HG03108 (cell line): ENCODE measurements around the gene BRAF.
"Not testable (repeated sequence)": the region's sequence is repeated elsewhere in the genome, so short reads cannot be mapped to it uniquely, and the experiment has no call there.

ENCODE experiments used
- ATAC-seq: cut with Tn5 transposase; IDR thresholded peaks from one replicate; pipeline ENCODE4 v1.9.1; 2021; ENCODE audit warnings: moderate library complexity; ENCODE audit not compliant: unreplicated experiment

BRAF gene

GRCh38 chr7:140774371-140774770 lies 150.4 kb downstream of the BRAF start:
- ATAC-seq: no peak

- no peak for ATAC-seq
Observed at GRCh38 chr7:140773104-140773503, 151.6 kb downstream of the BRAF start.

GRCh38 chr7:140771826-140772225 lies 152.9 kb downstream of the BRAF start:
- no peak for ATAC-seq

- ATAC-seq: no peak
Observed at GRCh38 chr7:140769852-140770251, 154.9 kb downstream of the BRAF start.

- no peak for ATAC-seq
Observed at GRCh38 chr7:140767418-140767817, 157.3 kb downstream of the BRAF start.

GRCh38 chr7:140765441-140765840 lies 159.3 kb downstream of the BRAF start:
- ATAC-seq: not testable (repeated sequence)

- ATAC-seq: not testable (repeated sequence)
Observed at GRCh38 chr7:140763166-140763565, 161.6 kb downstream of the BRAF start.

- ATAC-seq: not testable (repeated sequence)
Observed at GRCh38 chr7:140761375-140761774, 163.4 kb downstream of the BRAF start.

GRCh38 chr7:140754506-140754905 lies 170.2 kb downstream of the BRAF start:
- ATAC-seq: no peak

- no peak for ATAC-seq
Observed at GRCh38 chr7:140752533-140752932, 172.2 kb downstream of the BRAF start.

GRCh38 chr7:140746751-140747150 lies 178.0 kb downstream of the BRAF start:
- ATAC-seq: no peak

- no peak for ATAC-seq
Observed at GRCh38 chr7:140745266-140746058, 179.3 kb downstream of the BRAF start.

GRCh38 chr7:140744005-140744404 lies 180.7 kb downstream of the BRAF start:
- no peak for ATAC-seq

- not testable (repeated sequence) for ATAC-seq
Observed at GRCh38 chr7:140743255-140743654, 181.5 kb downstream of the BRAF start.

- ATAC-seq: no peak
Observed at GRCh38 chr7:140738280-140738679, 186.4 kb downstream of the BRAF start.

GRCh38 chr7:140734729-140735128 lies 190.0 kb downstream of the BRAF start:
- ATAC-seq: no peak

- ATAC-seq: no peak
Observed at GRCh38 chr7:140734096-140734495, 190.6 kb downstream of the BRAF start.

GRCh38 chr7:140732416-140732815 lies 192.3 kb downstream of the BRAF start:
- no peak for ATAC-seq

GRCh38 chr7:140726281-140726680 lies 198.4 kb downstream of the BRAF start:
- no peak for ATAC-seq

GRCh38 chr7:140724706-140725105 lies 200.0 kb downstream of the BRAF start:
- ATAC-seq: no peak

GRCh38 chr7:140723574-140723973 lies 201.2 kb downstream of the BRAF start:
- ATAC-seq: no peak

GRCh38 chr7:140723006-140723405 lies 201.7 kb downstream of the BRAF start:
- ATAC-seq: no peak

GRCh38 chr7:140722254-140722653 lies 202.5 kb downstream of the BRAF start:
- ATAC-seq: no peak
